ENCODE results near the gene IGFBP5. TPM values are rescaled to one million over a fixed set of nuclear protein-coding genes. Genes with fewer than 3 reads are reported as not detected.

Gene IGFBP5
- total RNA-seq, 2 experiments from 2014 or later: not detected

DNA sequence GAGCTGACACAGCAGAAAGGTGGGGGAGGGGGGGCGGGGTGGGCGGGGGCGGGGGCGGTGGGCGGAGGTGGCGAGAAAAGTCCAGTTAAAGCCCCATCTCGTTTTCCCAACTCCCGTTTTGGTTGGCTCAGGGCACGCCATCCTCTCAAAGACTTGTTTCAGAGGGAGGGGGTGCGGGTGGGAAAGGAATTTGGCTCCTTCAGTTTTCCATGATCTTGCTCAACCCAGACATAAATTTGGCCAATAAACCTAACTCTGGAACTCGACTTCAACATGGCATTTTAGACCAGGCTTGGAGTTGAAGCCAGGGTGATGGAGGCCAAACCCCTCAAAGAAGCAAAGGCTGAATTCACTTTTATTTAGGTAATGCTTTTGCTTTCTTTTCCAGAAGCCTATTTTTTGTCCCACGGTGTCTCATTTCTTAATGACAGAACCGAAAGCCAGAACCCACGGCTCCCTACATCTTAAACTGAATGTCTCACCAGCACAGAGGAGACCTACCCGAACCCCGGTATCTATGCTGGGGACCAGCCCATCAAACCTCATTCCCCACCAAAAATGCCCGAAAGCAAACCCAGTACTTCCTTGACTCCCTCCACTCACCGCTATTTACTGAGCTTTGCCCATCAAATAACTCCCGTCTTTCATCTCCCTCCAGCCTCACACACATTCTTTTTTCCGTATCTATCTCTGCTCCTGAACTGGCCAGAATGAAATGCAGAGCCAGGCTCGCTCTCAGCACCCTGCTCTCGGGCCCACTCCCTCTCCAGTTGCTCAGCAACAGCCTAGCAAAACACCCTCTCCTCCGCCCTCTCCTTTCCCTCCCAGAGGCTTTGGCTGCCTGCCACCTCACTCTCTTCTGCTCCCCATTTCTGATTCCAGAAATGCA is 4.3 kb downstream of the IGFBP5 start:
- ChIA-PET POLR2A (no interaction called here), CTCF (interaction anchor here (0.6 kb wide), 1 partner anchor 1059 kb away, joined by 3 read pairs; no protein-coding TSS in a partner anchor)

DNA sequence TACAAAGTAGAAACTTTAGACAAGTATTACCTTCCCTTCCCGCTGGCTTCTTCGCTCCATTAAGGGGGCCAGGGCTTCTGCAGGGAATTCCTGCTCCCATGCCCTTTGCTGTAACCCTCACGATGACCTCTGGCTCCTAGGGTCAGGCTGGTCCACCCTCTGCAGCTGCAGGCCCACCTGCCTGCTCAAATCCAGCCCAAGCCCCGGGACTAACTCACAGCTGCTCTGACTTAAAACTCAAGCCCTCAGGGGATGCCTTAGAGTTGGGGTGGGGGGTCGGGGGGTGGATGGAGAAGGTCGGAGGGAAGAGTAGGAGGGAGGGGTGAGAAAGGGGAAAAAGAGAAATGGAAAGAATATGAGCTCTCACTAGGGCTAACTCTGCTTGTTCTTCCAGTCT is 4.9 kb downstream of the IGFBP5 start:
- POLR2A ChIA-PET: no interaction called here
- CTCF ChIA-PET: no interaction called here

DNA sequence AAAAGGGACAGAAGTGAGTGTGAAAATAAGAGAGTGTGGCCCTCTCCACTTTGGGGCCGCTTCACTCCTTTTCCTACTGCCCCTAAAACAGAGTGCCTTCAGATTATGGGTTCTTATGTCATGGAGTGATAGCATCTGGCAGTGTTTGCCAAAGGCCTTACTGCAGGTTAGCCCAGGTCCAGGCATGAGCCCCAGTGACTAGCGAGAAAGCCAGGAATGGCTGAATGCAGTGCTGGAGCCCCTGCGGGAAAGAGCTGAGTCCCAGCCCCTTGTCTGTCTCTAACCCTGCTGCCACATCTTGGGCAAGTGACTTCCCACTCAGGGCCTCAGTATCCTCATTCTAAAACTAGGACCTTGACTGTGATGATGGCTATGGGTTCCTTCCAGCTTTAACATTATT is 6.0 kb downstream of the IGFBP5 start:
- CTCF ChIA-PET: no interaction called here
- POLR2A ChIA-PET: no interaction called here

DNA sequence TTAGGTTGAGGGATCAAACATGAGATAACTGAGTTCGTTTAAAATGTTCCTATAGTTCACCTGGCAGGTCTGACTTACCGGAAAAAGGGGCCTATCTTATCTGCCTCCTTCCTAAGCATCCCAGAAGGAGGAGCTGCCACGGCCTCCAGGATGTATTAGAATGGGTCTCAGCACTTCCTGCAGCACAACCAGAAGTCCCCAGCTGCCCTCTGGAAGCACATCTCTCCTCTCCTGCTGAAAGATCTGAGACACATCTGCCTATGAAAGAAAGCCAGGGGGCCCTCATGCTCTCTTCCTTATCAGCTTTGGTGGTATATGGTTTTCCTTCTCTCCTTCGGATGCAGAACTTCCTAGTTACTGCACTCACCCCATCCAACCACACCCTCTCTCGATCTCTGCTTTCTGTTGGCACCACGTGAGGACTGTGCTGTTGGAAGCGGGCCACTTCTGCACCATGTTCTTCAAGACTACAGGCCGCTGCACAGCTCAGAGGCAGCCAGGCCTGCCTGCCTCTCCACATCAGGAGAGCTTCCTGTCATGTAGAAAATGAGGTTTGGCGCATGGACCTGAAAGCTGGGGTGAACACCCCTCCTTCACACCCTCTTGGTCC is 6.5 kb downstream of the IGFBP5 start:
- CTCF ChIA-PET: no interaction called here

DNA sequence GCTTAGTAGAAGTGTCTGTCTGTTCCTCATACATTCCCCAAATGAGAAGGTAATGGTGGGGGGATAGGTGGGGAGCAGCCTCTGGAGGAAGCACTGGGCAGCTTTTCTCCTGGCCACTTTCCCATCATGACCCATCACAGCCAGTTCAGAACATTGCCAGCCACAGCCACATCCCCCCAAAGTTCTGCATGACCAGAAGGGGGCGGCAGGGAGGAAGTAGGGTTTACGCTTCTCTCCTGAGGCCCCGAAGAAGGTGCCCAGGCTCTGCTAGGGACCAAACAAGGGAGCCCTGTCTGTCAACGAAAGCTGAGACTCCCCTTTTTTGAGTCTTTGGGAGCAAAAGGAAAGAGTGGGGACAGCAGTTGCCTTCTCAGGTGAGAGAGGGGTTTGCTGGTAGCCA is 7.7 kb downstream of the IGFBP5 start:
- ChIA-PET POLR2A (no interaction called here), CTCF (interaction anchor here (0.9 kb wide), 1 partner anchor 1026 kb away, joined by 3 read pairs; no protein-coding TSS in a partner anchor)

More for the DNA sequence above, 6.5 kb downstream of the IGFBP5 start:
- POLR2A ChIA-PET: no interaction called here

DNA sequence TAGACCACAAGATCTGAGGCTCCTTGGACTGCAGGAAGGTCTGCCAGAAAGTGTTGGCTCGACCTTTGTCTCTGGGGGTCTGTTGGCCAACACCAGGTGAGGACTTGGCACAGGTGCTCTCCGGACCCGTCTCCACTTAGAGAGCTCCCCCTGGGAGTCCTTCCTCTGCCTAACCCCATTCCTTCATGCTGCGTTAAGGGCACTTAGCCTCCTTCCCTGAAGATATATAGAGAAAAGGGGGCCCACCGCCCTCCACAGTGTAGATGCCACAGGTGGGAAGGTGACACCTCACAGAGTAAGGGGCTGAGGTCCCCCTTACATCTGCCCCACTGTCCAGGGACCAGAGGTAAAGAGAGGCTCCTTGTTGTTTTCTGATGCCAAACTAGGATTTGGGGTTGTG is 8.2 kb downstream of the IGFBP5 start:
- CTCF ChIA-PET: interaction anchor here (0.9 kb wide), 1 partner anchor 1026 kb away, joined by 3 read pairs; no protein-coding TSS in a partner anchor
- POLR2A ChIA-PET: no interaction called here

DNA sequence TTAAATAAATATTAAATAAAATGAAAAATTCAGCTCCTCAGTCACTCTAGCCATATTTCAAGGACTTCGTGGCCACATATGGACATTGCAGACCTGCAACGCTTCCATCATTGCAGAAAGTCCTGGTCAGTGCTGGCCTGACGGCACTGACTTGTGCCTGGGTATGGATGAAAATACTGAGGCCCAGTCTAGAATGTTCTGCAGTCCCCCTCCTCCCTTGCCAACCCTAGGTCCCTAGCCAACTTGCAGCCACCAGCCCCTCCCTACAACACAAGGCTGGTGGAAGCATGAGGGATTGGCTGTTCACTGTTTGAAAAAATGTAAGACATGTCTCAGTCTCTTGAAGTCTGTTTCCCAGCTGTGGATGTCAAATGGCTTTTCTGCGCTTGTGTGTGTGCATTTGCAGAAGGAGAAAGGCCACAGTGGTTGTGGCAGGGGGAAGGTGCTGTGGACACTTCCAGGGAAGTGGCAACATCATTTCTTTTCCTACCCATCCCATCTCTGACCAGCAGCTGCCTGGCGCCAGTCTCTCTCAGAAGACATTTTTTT is 9.9 kb downstream of the IGFBP5 start:
- CTCF ChIA-PET: no interaction called here
- POLR2A ChIA-PET: no interaction called here

DNA sequence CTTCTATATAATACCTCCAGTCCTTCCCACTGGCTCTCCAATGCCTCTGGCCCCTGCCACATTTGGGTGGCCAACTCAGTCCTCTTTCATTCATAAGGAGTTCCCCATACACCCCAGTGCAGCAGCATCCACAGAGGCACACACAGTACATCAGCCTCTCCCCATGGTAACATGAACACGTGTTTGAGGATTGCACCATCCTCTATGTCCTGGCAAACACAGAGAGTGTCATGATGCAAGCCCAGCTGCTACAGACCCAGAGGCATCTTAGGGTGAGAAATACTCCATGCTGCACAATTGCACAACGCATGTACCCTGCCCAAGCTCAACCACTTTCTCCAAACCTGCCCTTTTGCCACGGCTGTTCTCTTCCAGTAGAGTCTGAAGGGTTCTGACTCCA is 11.5 kb downstream of the IGFBP5 start:
- POLR2A ChIA-PET: no interaction called here
- CTCF ChIA-PET: no interaction called here

DNA sequence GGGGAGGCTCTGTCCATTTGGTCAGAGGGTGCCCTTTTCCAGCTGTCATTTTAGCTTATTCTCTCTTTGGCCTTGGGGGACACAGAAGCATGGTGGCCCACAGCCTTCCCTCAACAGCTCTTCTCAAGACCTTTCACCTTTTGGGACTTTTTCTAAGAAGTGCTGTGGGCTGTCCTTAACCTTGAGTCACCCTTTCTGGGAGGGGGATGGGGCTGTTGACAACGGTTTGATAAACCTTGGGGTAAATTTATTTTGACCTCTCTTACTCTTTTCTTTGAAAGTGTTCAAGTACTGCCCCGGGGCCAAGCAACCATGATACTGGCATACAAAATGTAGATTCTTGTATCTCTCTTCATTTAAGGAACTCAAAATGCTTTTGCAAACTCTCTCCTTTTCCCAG is 13.7 kb downstream of the IGFBP5 start:
- POLR2A ChIA-PET: no interaction called here
- CTCF ChIA-PET: interaction anchor here (0.7 to 1.4 kb wide), 3 partner anchors 7 to 1095 kb away, joined by 3 to 4 read pairs (median 3); no protein-coding TSS in a partner anchor

DNA sequence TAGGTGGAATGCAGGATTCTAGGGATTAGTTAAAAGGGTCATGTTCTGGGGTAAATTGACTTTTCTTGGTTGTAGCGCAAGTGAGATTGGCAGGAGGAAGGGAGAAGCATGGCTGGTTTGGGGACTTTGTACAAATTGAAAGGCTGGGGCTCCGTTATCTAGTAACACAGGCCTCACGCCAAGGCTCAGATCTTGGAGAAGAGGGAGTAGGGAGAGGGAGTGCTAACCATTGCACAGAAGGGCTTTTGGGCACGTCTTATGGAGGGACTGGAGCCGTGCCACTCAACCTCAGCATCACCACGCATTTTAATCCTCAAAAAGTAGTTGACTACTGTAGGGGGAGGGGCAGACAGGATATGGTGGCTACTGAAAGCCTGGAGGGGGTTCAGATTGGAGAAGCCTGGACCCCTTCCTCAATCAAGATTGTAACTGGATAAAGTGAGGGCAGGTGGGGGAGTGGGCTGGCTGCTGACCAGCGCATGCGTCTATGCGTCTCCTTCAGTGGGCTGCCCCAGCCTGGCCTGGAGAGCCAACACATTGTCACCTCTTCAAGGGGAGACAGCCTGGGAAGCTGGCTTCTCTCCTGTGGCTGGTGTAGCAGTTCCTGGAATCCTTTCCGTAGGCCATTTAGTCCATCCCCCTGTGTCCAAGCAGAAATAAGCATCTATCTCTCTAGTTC is 14.3 kb downstream of the IGFBP5 start:
- ChIA-PET CTCF (no interaction called here), POLR2A (no interaction called here)

DNA sequence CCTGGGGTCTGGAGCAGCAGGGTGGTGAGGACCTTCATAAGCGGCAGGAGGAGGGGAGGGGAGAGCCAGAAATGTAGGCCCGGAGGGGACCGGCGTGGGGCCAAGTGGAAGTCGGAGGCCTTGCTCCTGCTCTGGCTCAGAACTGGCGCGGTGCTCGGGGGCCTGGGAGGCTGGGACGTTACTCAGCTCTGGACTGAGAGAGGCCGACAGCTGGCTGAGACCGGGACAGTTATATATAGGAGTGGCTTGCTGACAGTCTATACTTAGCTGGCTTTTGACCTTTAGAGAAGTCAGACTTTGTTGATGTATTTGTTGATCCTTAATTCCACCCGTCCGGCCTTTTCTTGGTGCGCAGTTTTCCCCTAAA is 15.7 kb downstream of the IGFBP5 start:
- CTCF ChIA-PET: no interaction called here
- POLR2A ChIA-PET: no interaction called here

DNA sequence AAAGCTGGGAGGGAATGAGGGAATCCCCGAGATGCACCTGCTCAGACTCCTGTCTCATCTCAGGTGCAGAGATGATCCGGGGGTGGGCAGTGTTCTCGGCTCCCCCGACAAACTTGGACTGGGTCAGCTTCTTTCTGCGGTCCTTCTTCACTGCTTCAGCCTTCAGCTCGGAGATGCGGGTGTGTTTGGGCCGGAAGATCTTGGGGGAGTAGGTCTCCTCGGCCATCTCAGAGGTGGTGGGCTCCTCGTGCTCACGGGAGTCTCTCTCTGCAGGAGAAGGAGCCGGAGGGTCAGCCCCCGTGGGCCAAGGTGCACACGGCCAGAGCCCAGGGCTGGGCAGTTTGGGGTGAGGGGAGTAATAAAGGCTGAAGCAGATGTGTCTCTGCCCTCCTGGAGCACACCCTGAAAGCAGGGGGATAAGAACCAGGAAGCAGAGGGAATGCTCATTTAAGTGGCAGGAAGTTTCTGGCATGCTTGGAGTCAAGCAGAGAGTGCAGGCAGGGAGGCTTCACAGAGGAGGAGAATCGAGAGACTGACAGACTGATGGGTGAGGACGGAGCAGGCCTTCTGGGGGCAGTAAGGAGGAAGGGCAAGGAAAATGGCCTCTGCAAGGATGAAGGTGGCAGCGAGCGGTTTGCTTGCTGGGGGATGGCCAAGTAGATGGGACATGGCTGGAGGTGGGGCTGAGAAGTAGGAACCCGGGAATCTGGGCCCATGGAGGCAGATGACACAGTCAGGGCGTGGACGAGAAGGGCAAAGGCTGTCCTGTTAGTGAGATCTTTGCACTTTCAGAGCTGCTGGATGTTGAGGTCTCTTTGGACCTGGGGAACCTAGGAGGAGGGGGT is 16.3 kb downstream of the IGFBP5 start:
- CTCF ChIA-PET: no interaction called here
- POLR2A ChIA-PET: no interaction called here

DNA sequence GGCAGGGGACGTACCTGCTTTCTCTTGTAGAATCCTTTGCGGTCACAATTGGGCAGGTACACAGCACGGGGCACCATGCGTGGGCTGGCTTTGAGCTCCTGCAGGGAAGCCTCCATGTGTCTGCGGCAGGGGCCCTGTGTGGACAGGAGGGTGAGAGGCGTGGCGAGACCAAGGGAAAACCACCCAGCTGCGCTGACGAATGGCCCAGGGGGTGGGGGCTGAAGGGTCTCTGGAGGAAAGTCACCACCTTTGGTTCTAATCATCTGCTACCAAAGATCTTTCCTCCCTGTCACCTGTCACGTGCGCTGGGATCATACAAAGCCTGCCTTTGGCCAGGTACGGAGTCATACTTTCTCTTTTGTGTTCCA is 17.3 kb downstream of the IGFBP5 start:
- POLR2A ChIA-PET: no interaction called here
- CTCF ChIA-PET: no interaction called here

DNA sequence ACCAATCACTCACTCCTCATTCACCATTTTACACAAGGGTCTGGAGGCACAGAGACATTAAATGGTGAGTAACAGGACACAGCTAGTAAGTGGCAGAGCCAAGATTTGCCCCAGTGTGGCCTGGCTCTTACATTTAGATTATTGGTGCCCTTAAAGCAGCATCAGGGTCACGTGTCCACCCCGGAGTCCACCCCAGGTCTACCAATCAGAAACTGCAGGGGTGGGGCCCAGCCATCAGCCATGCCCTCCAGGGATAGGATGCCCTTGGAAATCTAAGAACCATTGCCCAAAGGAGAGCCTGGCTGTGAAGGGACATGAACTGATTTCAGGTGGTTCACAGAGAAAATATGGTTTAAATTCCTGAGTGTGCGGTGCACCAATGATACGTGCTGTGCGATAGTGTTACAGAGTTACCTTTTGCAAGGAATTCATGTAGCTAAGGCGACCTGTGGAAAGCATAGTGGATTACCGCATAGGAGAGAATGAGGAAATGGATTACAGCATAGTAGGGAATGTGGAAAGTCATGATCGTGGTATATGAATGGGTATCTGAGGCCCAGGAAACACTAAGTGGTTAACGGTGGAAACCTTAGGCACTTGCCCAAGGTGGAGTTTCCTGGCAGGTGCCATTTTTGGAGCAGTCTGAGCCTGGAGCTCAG is 17.8 kb downstream of the IGFBP5 start:
- ChIA-PET POLR2A (no interaction called here), CTCF (no interaction called here)

DNA sequence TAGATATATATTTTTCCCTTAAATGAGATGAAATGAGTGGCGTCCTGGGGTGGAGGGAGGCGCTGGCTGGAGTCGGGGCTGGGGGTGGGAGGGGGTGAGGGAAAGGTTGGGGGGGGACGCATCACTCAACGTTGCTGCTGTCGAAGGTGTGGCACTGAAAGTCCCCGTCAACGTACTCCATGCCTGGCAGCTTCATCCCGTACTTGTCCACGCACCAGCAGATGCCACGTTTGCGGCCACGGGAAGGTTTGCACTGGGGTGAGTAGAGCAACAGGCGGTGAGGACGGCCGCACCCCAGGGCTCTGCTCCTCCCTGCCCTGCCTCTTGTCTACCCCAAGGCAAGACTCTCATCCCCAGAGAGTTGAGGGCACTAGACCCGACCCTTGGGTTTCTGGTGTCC is 18.7 kb downstream of the IGFBP5 start:
- ChIA-PET CTCF (no interaction called here), POLR2A (no interaction called here)

DNA sequence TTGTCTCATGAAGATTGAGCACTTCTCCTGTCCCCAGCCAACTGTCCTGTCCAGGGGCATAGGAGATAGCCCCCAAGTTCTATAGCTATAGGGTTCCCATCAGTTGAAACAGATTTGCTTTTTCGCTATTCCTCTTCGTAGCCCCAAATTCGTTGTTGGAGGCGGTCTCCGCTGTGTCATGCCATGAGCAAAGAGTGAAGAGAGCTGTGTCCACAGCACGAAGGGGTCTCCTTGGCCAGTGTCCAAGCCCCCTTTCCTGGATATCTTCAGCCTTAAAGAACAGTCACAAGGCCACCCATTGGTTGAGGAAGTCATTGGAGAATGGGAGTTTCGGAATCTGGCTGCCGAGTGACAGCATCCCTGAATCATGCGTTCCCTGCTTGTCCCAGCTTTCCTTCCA is 21.0 kb downstream of the IGFBP5 start:
- ChIA-PET CTCF (interaction anchor here (0.9 to 1.1 kb wide), 2 partner anchors 8 to 30 kb away, joined by 3 to 4 read pairs; no protein-coding TSS in a partner anchor), POLR2A (no interaction called here)

DNA sequence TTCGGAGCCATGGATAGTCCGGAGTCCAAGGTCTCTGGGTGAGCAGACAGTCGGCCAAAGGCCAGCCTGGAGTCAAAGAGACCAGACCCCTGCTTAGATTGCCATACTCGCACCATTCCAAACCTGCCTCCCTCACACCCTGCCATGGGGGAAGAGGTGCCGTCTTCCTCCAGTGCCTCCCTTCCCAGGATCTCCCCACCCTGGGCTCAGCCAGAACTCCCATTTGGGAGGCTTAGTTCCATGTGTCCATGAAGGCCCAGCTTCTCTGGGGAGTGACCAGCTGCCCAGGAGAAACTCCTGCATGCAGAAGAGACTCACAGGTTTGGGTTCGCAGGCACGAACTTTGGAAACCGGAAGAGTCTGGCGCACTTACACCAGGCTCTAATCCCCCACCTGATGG is 21.7 kb downstream of the IGFBP5 start:
- ChIA-PET CTCF (no interaction called here), POLR2A (no interaction called here)

DNA sequence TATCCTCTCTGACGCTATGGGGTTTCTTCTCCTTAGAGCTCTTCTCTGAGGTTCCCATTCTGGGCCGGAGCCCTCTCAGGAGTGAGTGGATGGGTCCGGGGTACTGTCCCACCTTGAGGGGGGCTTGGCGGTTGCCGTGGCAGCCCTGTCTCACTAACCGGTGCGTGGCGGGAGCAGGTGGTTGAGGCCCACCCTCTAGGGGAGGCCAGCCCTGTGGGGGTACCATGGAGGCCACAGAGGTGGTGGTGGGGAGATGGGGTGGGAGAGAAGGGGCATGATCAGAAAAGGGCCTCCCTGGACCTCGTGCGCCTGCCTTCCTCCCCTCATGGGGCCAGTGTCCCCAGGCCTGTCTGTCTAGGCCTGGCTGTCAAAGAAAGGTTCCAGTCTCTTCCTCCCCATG is 22.3 kb downstream of the IGFBP5 start:
- CTCF ChIA-PET: no interaction called here
- POLR2A ChIA-PET: no interaction called here

DNA sequence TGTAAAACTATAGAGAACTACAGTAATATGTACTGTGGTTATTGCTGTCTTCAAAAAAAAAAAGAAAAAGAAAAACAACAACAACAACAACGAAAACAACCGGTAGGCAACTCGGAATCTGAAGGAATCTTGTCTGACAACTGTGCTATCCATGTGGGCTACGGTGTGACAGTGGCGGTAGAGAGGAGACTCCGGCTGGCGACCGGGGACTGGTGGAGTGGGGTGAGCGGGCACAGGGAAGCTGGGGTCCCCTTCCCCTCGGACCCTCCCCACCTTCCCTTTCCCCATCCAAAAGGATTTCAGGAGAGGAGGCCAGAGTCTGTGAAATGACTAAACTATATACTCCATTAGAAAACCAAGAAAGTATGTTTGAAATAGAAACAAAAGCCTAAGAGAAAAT is 22.9 kb downstream of the IGFBP5 start:
- POLR2A ChIA-PET: no interaction called here
- CTCF ChIA-PET: no interaction called here
